SK-N-SH treated with all-trans-retinoic acid at 6 μM for 48 hours (cell line): Measurements from ENCODE around the gene ARHGAP26.

Source experiments
- ATAC-seq: fragments of 200-7000 bp; cut with Tn5 transposase; 3 replicates; pipeline ENCODE4 v1.9.1; 2020; ENCODE audit warnings: mild to moderate bottlenecking, moderate library complexity
- ARNTL ChIP-seq: fragments of 450-650 bp; formaldehyde crosslinking; IDR thresholded peaks from 2 replicates; pipeline ENCODE4 v1.5.0; 2020; ENCODE audit warnings: low read depth, mild to moderate bottlenecking, moderate library complexity, borderline replicate concordance
- BACH2 ChIP-seq: fragments of 250-450 bp; sonication (Bioruptor Pico); IDR thresholded peaks from 2 replicates; pipeline ENCODE4 v1.9.0; 2021; ENCODE audit warnings: mild to moderate bottlenecking, borderline replicate concordance
- CREB5 ChIP-seq: fragments of 250-450 bp; sonication (Bioruptor Pico); IDR thresholded peaks from 2 replicates; pipeline ENCODE4 v1.5.1; 2020; ENCODE audit warnings: low read depth, mild to moderate bottlenecking, moderate library complexity
- CSDC2 ChIP-seq: fragments of 250-450 bp; sonication (Bioruptor Pico); IDR thresholded peaks from 2 replicates; pipeline ENCODE4 v1.5.0; 2020; ENCODE audit warnings: mild to moderate bottlenecking, moderate library complexity
- CSRNP3 ChIP-seq: fragments of 250-450 bp; sonication (Bioruptor Pico); IDR thresholded peaks from 2 replicates; pipeline ENCODE4 v1.5.1; 2021; ENCODE audit warnings: mild to moderate bottlenecking, moderate library complexity
- GLIS3 ChIP-seq: fragments of 250-450 bp; sonication (Bioruptor Pico); IDR thresholded peaks from 2 replicates; pipeline ENCODE4 v1.5.0; 2020; ENCODE audit warnings: mild to moderate bottlenecking, moderate library complexity
- ISL1 ChIP-seq: fragments of 250-450 bp; sonication (Bioruptor Pico); IDR thresholded peaks from 2 replicates; pipeline ENCODE4 v2.1.2; 2022; ENCODE audit warnings: mild to moderate bottlenecking, moderate library complexity
- OSR1 ChIP-seq: fragments of 250-450 bp; sonication (Bioruptor Pico); IDR thresholded peaks from 2 replicates; pipeline ENCODE4 v1.8.0; 2022; ENCODE audit warnings: moderate library complexity, mild to moderate bottlenecking, inconsistent platforms
- PATZ1 ChIP-seq: fragments of 250-450 bp; sonication (Bioruptor Pico); IDR thresholded peaks from 2 replicates; pipeline ENCODE4 v1.8.0; 2020; ENCODE audit warnings: mild to moderate bottlenecking, moderate library complexity, borderline replicate concordance
- PPARA ChIP-seq: fragments of 250-450 bp; sonication (Bioruptor Pico); IDR thresholded peaks from 2 replicates; pipeline ENCODE4 v1.5.0; 2020; ENCODE audit warnings: mild to moderate bottlenecking, borderline replicate concordance
- RARB ChIP-seq: fragments of 250-450 bp; sonication (Bioruptor Pico); IDR thresholded peaks from 2 replicates; pipeline ENCODE4 v1.8.0; 2021; ENCODE audit warnings: mild to moderate bottlenecking, moderate library complexity
- SNAI2 ChIP-seq: fragments of 250-450 bp; sonication (Bioruptor Pico); IDR thresholded peaks from 2 replicates; pipeline ENCODE4 v1.5.0; 2020; ENCODE audit warnings: mild to moderate bottlenecking, moderate library complexity
- TCF4 ChIP-seq: fragments of 250-450 bp; sonication (Bioruptor Pico); IDR thresholded peaks from 2 replicates; pipeline ENCODE4 v1.8.0; 2021; ENCODE audit warnings: mild to moderate bottlenecking, moderate library complexity, borderline replicate concordance
- TOX ChIP-seq: fragments of 250-450 bp; sonication (Bioruptor Pico); IDR thresholded peaks from 2 replicates; pipeline ENCODE4 v1.8.0; 2021; ENCODE audit warnings: mild to moderate bottlenecking, moderate library complexity, borderline replicate concordance
- TSHZ2 ChIP-seq: fragments of 250-450 bp; sonication (Bioruptor Pico); IDR thresholded peaks from 2 replicates; pipeline ENCODE4 v1.5.0; 2020; ENCODE audit warnings: mild to moderate bottlenecking, moderate library complexity
- ZC3H10 ChIP-seq: fragments of 250-450 bp; sonication (Bioruptor Pico); IDR thresholded peaks from 2 replicates; pipeline ENCODE4 v1.5.1; 2021; ENCODE audit warnings: mild to moderate bottlenecking, moderate library complexity
- ZFP3 ChIP-seq: fragments of 250-450 bp; sonication (Bioruptor Pico); IDR thresholded peaks from 2 replicates; pipeline ENCODE4 v1.5.0; 2020; ENCODE audit warnings: mild to moderate bottlenecking, moderate library complexity
- ZFP30 ChIP-seq: fragments of 450-650 bp; formaldehyde crosslinking; IDR thresholded peaks from 2 replicates; pipeline ENCODE4 v1.5.0; 2022; ENCODE audit warnings: mild to moderate bottlenecking, moderate library complexity
- ZNF565 ChIP-seq: fragments of 450-650 bp; formaldehyde crosslinking; conservative IDR thresholded peaks from 2 replicates; pipeline ENCODE4 v1.5.0; 2020; ENCODE audit warnings: low read depth, mild to moderate bottlenecking, moderate library complexity
- ZNF70 ChIP-seq: fragments of 450-650 bp; formaldehyde crosslinking; IDR thresholded peaks from 2 replicates; pipeline ENCODE4 v1.5.0; 2020; ENCODE audit warnings: mild to moderate bottlenecking, moderate library complexity
- ZNF8 ChIP-seq: fragments of 450-650 bp; formaldehyde crosslinking; IDR thresholded peaks from 2 replicates; pipeline ENCODE4 v1.5.0; 2020; ENCODE audit warnings: mild to moderate bottlenecking, moderate library complexity

Gene ARHGAP26

GRCh38 chr5:143029293-143029692 lies 259.1 kb downstream of the ARHGAP26 start:
- ATAC-seq: no peak
- TF ChIP-seq ZNF70: no peak
- TF ChIP-seq BACH2 (CRISPR knock-in tag): no peak
- TF ChIP-seq ISL1 (CRISPR knock-in tag): no peak
- TF ChIP-seq ZC3H10: no peak
- TF ChIP-seq TOX (CRISPR knock-in tag): no peak
- no peak for TF ChIP-seq TCF4 (CRISPR knock-in tag)
- TF ChIP-seq PATZ1 (CRISPR knock-in tag): no peak
- TF ChIP-seq CSDC2: no peak
- TF ChIP-seq ARNTL (CRISPR knock-in tag): no peak
- no peak for TF ChIP-seq PPARA (CRISPR knock-in tag)
- no peak for TF ChIP-seq CREB5 (CRISPR knock-in tag)
- TF ChIP-seq ZNF565 (CRISPR knock-in tag): no peak
- TF ChIP-seq OSR1 (CRISPR knock-in tag): no peak
- no peak for TF ChIP-seq RARB
- TF ChIP-seq GLIS3 (CRISPR knock-in tag): no peak
- TF ChIP-seq TSHZ2: no peak
- no peak for TF ChIP-seq CSRNP3 (CRISPR knock-in tag)
- no peak for TF ChIP-seq ZNF8 (CRISPR knock-in tag)
- no peak for TF ChIP-seq ZFP3 (CRISPR knock-in tag)
- TF ChIP-seq ZFP30: no peak
- TF ChIP-seq, all 23 proteins: peak for 0

GRCh38 chr5:143030349-143030748 lies 260.2 kb downstream of the ARHGAP26 start:
- TF ChIP-seq ISL1 (CRISPR knock-in tag): no peak
- no peak for TF ChIP-seq ZNF8 (CRISPR knock-in tag)
- no peak for TF ChIP-seq PPARA (CRISPR knock-in tag)
- no peak for TF ChIP-seq GLIS3 (CRISPR knock-in tag)
- no peak for TF ChIP-seq TSHZ2
- TF ChIP-seq ZC3H10: no peak
- TF ChIP-seq CSDC2: no peak
- TF ChIP-seq ZFP3 (CRISPR knock-in tag): no peak
- TF ChIP-seq TCF4 (CRISPR knock-in tag): no peak
- no peak for TF ChIP-seq BACH2 (CRISPR knock-in tag)
- no peak for TF ChIP-seq SNAI2 (CRISPR knock-in tag)
- TF ChIP-seq PATZ1 (CRISPR knock-in tag): no peak
- ATAC-seq: no peak
